ENCODE measurements around the gene CREB5. TPM values are rescaled to one million over a fixed set of nuclear protein-coding genes. Genes with fewer than 3 reads are reported as not detected.

CREB5 gene
- total and polyA plus RNA-seq, 2 experiments from 2014 or later, result 2.4 to 4.4 TPM

- no peak for TF ChIP-seq ZNF462 (CRISPR knock-in tag; IDR thresholded peaks at IDR 0.05)
- no peak for TF ChIP-seq ZNF114 (CRISPR knock-in tag; IDR thresholded peaks at IDR 0.05)
Measured at GRCh38 chr7:28570970-28571288, 158.6 kb downstream of the CREB5 start (continued).

- Mint-ChIP-seq H3K27ac (no peak overlapping the region), H3K4me1 (peaks cover 31% of the 10 kb centered on the region), H3K9me3 (no peaks in the 10 kb centered on the region), H3K27me3 (ENCODE audit: insufficient read depth, low read depth, poor library complexity) (peaks cover 1% of the 10 kb centered on the region), H3K36me3 (ENCODE audit: low read depth) (no peaks in the 10 kb centered on the region), H3K4me3 (no peak overlapping the region)
- peaks cover 9% of the 10 kb centered on the region; the same call in 1 of the 2 replicates for H3K9me2 ChIP-seq (ENCODE audit: insufficient read depth)
- no peak overlapping the region for H3K4me3 ChIP-seq
- DNase-seq (ENCODE audit: low spot score), result no peak
- H3K36me3 ChIP-seq (ENCODE audit: insufficient read depth), result no peaks in the 10 kb centered on the region
- H3K79me2 ChIP-seq (replicated peaks; ENCODE audit: insufficient read depth), result no peaks in the 10 kb centered on the region
- H3K27me3 ChIP-seq (ENCODE audit: insufficient read depth), result no peaks in the 10 kb centered on the region
- H3F3A ChIP-seq (replicated peaks; ENCODE audit: low read depth), result no peaks in the 10 kb centered on the region
- no peak overlapping the region for H3K27ac ChIP-seq (ENCODE audit: low read depth)
- no peak overlapping the region for H3K4me2 ChIP-seq
- no peaks in the 10 kb centered on the region for H4K20me1 ChIP-seq (replicated peaks; ENCODE audit: insufficient read depth)
- H2AFZ ChIP-seq, result no peak overlapping the region
- no peak for ATAC-seq
- peaks cover 21% of the 10 kb centered on the region for H3K4me1 ChIP-seq (ENCODE audit: insufficient read depth)
- TF ChIP-seq ZNF462 (CRISPR knock-in tag; IDR thresholded peaks at IDR 0.05) (no peak), NANOG (IDR thresholded peaks at IDR 0.05; ENCODE audit: borderline replicate concordance) (no peak), CREB1 (CRISPR knock-in tag; IDR thresholded peaks at IDR 0.05; ENCODE audit: low read depth) (no peak), JUNB (IDR thresholded peaks at IDR 0.05; ENCODE audit: unreplicated experiment) (no peak), ZNF114 (CRISPR knock-in tag; IDR thresholded peaks at IDR 0.05) (no peak), EZH2phosphoT487 (IDR thresholded peaks at IDR 0.05; ENCODE audit: unreplicated experiment) (no peak)
- TF ChIP-seq, protein P1, sequence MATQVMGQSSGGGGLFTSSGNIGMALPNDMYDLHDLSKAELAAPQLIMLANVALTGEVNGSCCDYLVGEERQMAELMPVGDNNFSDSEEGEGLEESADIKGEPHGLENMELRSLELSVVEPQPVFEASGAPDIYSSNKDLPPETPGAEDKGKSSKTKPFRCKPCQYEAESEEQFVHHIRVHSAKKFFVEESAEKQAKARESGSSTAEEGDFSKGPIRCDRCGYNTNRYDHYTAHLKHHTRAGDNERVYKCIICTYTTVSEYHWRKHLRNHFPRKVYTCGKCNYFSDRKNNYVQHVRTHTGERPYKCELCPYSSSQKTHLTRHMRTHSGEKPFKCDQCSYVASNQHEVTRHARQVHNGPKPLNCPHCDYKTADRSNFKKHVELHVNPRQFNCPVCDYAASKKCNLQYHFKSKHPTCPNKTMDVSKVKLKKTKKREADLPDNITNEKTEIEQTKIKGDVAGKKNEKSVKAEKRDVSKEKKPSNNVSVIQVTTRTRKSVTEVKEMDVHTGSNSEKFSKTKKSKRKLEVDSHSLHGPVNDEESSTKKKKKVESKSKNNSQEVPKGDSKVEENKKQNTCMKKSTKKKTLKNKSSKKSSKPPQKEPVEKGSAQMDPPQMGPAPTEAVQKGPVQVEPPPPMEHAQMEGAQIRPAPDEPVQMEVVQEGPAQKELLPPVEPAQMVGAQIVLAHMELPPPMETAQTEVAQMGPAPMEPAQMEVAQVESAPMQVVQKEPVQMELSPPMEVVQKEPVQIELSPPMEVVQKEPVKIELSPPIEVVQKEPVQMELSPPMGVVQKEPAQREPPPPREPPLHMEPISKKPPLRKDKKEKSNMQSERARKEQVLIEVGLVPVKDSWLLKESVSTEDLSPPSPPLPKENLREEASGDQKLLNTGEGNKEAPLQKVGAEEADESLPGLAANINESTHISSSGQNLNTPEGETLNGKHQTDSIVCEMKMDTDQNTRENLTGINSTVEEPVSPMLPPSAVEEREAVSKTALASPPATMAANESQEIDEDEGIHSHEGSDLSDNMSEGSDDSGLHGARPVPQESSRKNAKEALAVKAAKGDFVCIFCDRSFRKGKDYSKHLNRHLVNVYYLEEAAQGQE (IDR thresholded peaks at IDR 0.05; ENCODE audit: unreplicated experiment), result no peak
Measured at GRCh38 chr7:28571405-28571804, 159.1 kb downstream of the CREB5 start.
